OCI-LY1 (cell line): ENCODE results near the gene GPR26.

Source experiments
- H2AFZ ChIP-seq: fragments of 200-600 bp; sonication (generic), shearing (Covaris generic); 2 replicates; pipeline ENCODE4 v1.6.0; 2014; ENCODE audit warnings: antibody characterized with exemption, mild to moderate bottlenecking, low read length
- H3F3A ChIP-seq: fragments of 200-600 bp; sonication (generic), shearing (Covaris generic); 2 replicates; pipeline ENCODE4 v1.6.0; 2014; ENCODE audit warnings: mild to moderate bottlenecking, antibody characterized with exemption, low read length, moderate library complexity; ENCODE audit not compliant: insufficient read depth
- H3K27ac ChIP-seq: fragments of 200-600 bp; sonication (generic); 2 replicates; pipeline ENCODE4 v1.5.1; 2014; ENCODE audit warnings: low read length, mixed run types, mild to moderate bottlenecking, low read depth; ENCODE audit not compliant: poor library complexity, severe bottlenecking
- H3K27me3 ChIP-seq: fragments of 200-600 bp; sonication (generic); 2 replicates; pipeline ENCODE4 v1.6.0; 2014; ENCODE audit warnings: antibody characterized with exemption, mild to moderate bottlenecking, low read length, moderate library complexity; ENCODE audit not compliant: insufficient read depth
- H3K36me3 ChIP-seq: fragments of 200-600 bp; sonication (generic); 2 replicates; pipeline ENCODE4 v1.6.1; 2014; ENCODE audit warnings: mild to moderate bottlenecking, antibody characterized with exemption, low read length, moderate library complexity, mixed read lengths; ENCODE audit not compliant: insufficient read depth
- H3K4me1 ChIP-seq: fragments of 200-600 bp; sonication (generic); 2 replicates; pipeline ENCODE4 v1.5.1; 2014; ENCODE audit warnings: mild to moderate bottlenecking, low read length, moderate library complexity; ENCODE audit not compliant: insufficient read depth, severe bottlenecking
- H3K4me2 ChIP-seq: fragments of 200-600 bp; sonication (generic), shearing (Covaris generic); 2 replicates; pipeline ENCODE4 v1.6.1; 2014; ENCODE audit warnings: low read length
- H3K4me3 ChIP-seq: fragments of 200-600 bp; sonication (generic); 2 replicates; pipeline ENCODE4 v1.5.1; 2014; ENCODE audit warnings: low read length, low read depth, mild to moderate bottlenecking, mixed read lengths; ENCODE audit not compliant: poor library complexity, severe bottlenecking
- H3K79me2 ChIP-seq: fragments of 200-600 bp; shearing (Covaris generic); 2 replicates; pipeline ENCODE4 v1.6.1; 2016; ENCODE audit warnings: mixed run types, low read length, mixed read lengths; ENCODE audit not compliant: insufficient read depth
- H3K9ac ChIP-seq: fragments of 200-600 bp; sonication (generic), shearing (Covaris generic); 2 replicates; pipeline ENCODE4 v1.6.1; 2014; ENCODE audit warnings: mild to moderate bottlenecking, low read length, mixed read lengths
- H3K9me2 ChIP-seq: fragments of 200-600 bp; sonication (generic), shearing (Covaris generic); 2 replicates; pipeline ENCODE4 v1.6.1; 2014; ENCODE audit warnings: low read depth, mild to moderate bottlenecking, low read length, mixed read lengths
- H3K9me3 ChIP-seq: fragments of 200-600 bp; shearing (Covaris generic); 2 replicates; pipeline ENCODE4 v1.6.1; 2014; ENCODE audit warnings: low read length, mixed read lengths
- H4K20me1 ChIP-seq: fragments of 200-600 bp; sonication (generic), shearing (Covaris generic); 2 replicates; pipeline ENCODE4 v1.6.0; 2016; ENCODE audit warnings: mild to moderate bottlenecking, low read length; ENCODE audit not compliant: insufficient read depth
- EZH2 ChIP-seq: fragments of 200-600 bp; sonication (generic), shearing (Covaris generic); IDR thresholded peaks from 2 replicates; pipeline ENCODE4 v1.8.0; 2017; ENCODE audit warnings: borderline replicate concordance, mixed run types, mild to moderate bottlenecking, antibody characterized with exemption, low read length, moderate library complexity, mixed read lengths
- TF ChIP-seq, protein P1 (sequence below): fragments of 200-600 bp; sonication (generic), shearing (Covaris generic); IDR thresholded peaks from 2 replicates; pipeline ENCODE4 v1.5.1; 2017; ENCODE audit warnings: mild to moderate bottlenecking, antibody characterized with exemption, low read length, moderate library complexity, mixed read lengths

Gene GPR26

GRCh38 chr10:123642697-123643096 is 23.5 kb upstream of the GPR26 start:
- Histone ChIP-seq H2AFZ (no peak overlapping the region), H3K27me3 (no peaks in the 10 kb centered on the region), H3K4me1 (no peaks in the 10 kb centered on the region), H3K4me3 (no peak overlapping the region), H3K79me2 (no peaks in the 10 kb centered on the region), H4K20me1 (no peaks in the 10 kb centered on the region), H3K9ac (no peak overlapping the region), H3K9me2 (no peaks in the 10 kb centered on the region), H3K4me2 (no peak overlapping the region), H3K9me3 (no peaks in the 10 kb centered on the region), H3K27ac (no peak overlapping the region), H3K36me3 (no peaks in the 10 kb centered on the region), H3F3A (no peaks in the 10 kb centered on the region)
- TF ChIP-seq EZH2 = no peak
- TF ChIP-seq, protein P1, sequence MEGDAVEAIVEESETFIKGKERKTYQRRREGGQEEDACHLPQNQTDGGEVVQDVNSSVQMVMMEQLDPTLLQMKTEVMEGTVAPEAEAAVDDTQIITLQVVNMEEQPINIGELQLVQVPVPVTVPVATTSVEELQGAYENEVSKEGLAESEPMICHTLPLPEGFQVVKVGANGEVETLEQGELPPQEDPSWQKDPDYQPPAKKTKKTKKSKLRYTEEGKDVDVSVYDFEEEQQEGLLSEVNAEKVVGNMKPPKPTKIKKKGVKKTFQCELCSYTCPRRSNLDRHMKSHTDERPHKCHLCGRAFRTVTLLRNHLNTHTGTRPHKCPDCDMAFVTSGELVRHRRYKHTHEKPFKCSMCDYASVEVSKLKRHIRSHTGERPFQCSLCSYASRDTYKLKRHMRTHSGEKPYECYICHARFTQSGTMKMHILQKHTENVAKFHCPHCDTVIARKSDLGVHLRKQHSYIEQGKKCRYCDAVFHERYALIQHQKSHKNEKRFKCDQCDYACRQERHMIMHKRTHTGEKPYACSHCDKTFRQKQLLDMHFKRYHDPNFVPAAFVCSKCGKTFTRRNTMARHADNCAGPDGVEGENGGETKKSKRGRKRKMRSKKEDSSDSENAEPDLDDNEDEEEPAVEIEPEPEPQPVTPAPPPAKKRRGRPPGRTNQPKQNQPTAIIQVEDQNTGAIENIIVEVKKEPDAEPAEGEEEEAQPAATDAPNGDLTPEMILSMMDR = no peak

DNA sequence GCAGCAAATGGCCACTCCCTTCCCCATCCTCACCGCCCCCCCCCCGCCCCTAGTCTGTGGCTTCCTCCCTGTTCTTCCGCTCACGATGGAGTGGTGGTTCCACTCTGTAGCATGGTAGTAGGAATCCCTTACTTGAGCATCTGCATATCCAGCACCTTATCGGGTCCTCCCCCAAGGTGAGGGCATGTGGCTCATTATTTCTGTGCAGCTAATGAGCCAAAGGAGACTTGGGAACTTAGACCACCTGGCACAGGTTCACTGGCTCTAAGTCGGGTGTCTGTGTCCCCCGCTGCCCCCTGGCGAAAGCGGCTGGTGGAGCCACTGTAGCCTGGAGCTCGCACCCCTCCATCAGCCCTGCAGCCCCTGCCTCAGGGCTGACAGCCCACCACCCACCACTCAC is 22.8 kb upstream of the GPR26 start:
- Histone ChIP-seq H3K4me1 (no peaks in the 10 kb centered on the region), H3K27me3 (no peaks in the 10 kb centered on the region), H3K36me3 (no peaks in the 10 kb centered on the region), H3K27ac (no peak overlapping the region), H3K4me3 (no peak overlapping the region), H3K9me3 (no peaks in the 10 kb centered on the region), H2AFZ (no peak overlapping the region), H3K79me2 (no peaks in the 10 kb centered on the region), H3K9me2 (no peaks in the 10 kb centered on the region), H4K20me1 (no peaks in the 10 kb centered on the region), H3K4me2 (no peak overlapping the region), H3F3A (no peaks in the 10 kb centered on the region), H3K9ac (no peak overlapping the region)
- TF ChIP-seq, protein P1 = no peak
- TF ChIP-seq EZH2 = no peak

DNA sequence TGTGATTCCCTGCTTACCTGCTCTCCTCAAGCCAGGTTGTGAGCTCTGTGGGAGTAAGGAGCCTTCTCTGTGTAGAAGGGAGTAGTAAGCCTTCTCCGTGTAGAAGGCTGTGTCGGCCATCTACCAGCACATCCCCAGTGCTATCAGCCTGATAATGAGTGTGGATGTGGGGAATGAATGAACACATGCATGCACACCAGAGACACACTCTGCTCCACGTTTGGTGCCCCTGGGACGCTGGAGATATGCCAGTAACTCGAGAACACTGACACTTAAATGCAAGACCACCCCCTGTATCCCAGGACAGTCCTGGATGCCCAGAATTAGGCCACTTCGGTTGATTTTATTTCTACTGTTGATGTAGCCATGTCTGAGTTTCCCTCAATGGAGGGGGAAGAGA is 21.1 kb upstream of the GPR26 start:
- Histone ChIP-seq H3F3A (no peaks in the 10 kb centered on the region), H3K9me3 (no peaks in the 10 kb centered on the region), H3K9me2 (no peaks in the 10 kb centered on the region), H4K20me1 (no peaks in the 10 kb centered on the region), H3K4me2 (no peak overlapping the region), H2AFZ (no peak overlapping the region), H3K27me3 (no peaks in the 10 kb centered on the region), H3K27ac (no peak overlapping the region), H3K9ac (no peak overlapping the region), H3K79me2 (no peaks in the 10 kb centered on the region), H3K36me3 (no peaks in the 10 kb centered on the region), H3K4me1 (no peaks in the 10 kb centered on the region), H3K4me3 (no peak overlapping the region)
- TF ChIP-seq EZH2 = no peak
- TF ChIP-seq, protein P1 = no peak
